ENCODE data around the gene GAS7.

GAS7 gene

DNA sequence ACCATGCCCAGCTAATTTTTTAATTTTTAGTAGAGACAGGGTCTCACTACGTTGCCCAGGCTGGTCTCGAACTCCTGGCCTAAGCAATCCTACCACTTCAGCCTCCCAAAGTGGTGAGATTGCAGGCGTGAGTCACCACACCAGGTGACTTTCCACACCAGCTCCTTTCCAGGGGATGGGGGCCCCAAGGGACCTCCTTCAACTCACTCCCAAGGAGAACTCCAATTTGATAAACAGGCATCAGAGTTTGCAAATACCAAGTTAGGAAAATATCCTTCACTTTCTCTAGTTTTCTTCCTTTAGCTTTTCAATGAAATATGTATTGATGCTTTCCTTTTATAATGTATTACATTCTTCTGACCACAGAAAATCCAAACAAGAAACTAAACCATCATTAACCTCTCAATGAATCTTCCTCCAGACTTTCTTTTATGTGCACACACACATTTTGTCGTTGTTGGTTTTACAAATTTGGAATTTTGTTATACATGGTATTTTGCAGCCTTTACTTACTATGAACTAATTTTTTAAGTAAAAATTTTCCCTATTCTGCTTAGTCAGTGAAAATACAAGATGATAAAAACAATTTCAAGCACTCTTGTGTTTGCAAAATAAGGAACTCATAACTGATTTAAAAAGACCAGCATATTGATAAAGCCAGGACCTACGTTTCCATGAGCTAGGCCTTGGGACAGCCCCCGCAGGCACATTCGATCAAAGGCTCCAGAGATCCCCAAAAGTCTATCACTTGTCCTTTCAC lies 32.0 kb downstream of the GAS7 start:
- no peaks in the 10 kb centered on the region for H3K27me3 ChIP-seq (replicated peaks in 2 of 5; ENCODE audit: control insufficient read depth in 4 of 5, insufficient read depth in 5 of 5, low read length in 4 of 5)
- no peak overlapping the region for H3K4me3 ChIP-seq (ENCODE audit: control insufficient read depth in 1 of 7, extremely low read depth in 1 of 7, insufficient read depth in 4 of 7, low read depth in 2 of 7, low read length in 6 of 7)
- peaks cover 3 to 37% (median 12%) of the 10 kb centered on the region in 4 experiments for H3K4me1 ChIP-seq (ENCODE audit: control extremely low read depth in 1 of 4, control insufficient read depth in 4 of 4, insufficient read depth in 4 of 4, low read length in 3 of 4)
- WGBS (ENCODE audit: insufficient coverage): 93% methylated on average over 6 of the region's 7 CpGs
- ChIA-PET POLR2A (no interaction called here), CTCF (interaction anchor here (0.8 to 1.4 kb wide), 2 partner anchors 11 to 47 kb away, joined by 3 read pairs; no protein-coding TSS in a partner anchor)
- no peaks in the 10 kb centered on the region for H3K36me3 ChIP-seq (ENCODE audit: control insufficient read depth in 4 of 4, insufficient read depth in 4 of 4, low read length in 3 of 4)
- DNase-seq: no peak
- H3K9me3 ChIP-seq (ENCODE audit: control extremely low read depth in 1 of 5, control insufficient read depth in 4 of 5, insufficient read depth in 2 of 5, low read depth in 1 of 5, low read length in 4 of 5): no peaks in the 10 kb centered on the region
- no peak overlapping the region for H3K27ac ChIP-seq (ENCODE audit: insufficient read depth in 1 of 2, low read depth in 1 of 2, low read length in 2 of 2, poor library complexity in 1 of 2, severe bottlenecking in 2 of 2)

- Histone ChIP-seq H3K27ac (ENCODE audit: insufficient read depth in 1 of 2, low read depth in 1 of 2, low read length in 2 of 2, poor library complexity in 1 of 2, severe bottlenecking in 2 of 2) (no peak overlapping the region), H3K36me3 (ENCODE audit: control insufficient read depth in 4 of 4, insufficient read depth in 4 of 4, low read length in 3 of 4) (no peaks in the 10 kb centered on the region), H3K4me3 (ENCODE audit: control insufficient read depth in 1 of 7, extremely low read depth in 1 of 7, insufficient read depth in 4 of 7, low read depth in 2 of 7, low read length in 6 of 7) (peak overlapping the region in 1 of 7 experiments; percentile 7), H3K4me1 (ENCODE audit: control extremely low read depth in 1 of 4, control insufficient read depth in 4 of 4, insufficient read depth in 4 of 4, low read length in 3 of 4) (peaks cover 0 to 37% (median 12%) of the 10 kb centered on the region in 4 experiments), H3K9me3 (ENCODE audit: control extremely low read depth in 1 of 5, control insufficient read depth in 4 of 5, insufficient read depth in 2 of 5, low read depth in 1 of 5, low read length in 4 of 5) (no peaks in the 10 kb centered on the region), H3K27me3 (replicated peaks in 2 of 5; ENCODE audit: control insufficient read depth in 4 of 5, insufficient read depth in 5 of 5, low read length in 4 of 5) (no peaks in the 10 kb centered on the region)
- CTCF ChIA-PET: interaction anchor here (0.6 to 1.6 kb wide), 7 partner anchors 9 to 259 kb away, joined by 3 to 5 read pairs (median 4); no protein-coding TSS in a partner anchor
- 70% methylated on average over 2 of the region's 5 CpGs for WGBS (ENCODE audit: insufficient coverage)
- peak in 1 of 3 donors; percentile 47 for DNase-seq
- POLR2A ChIA-PET: interaction anchor here (0.7 kb wide), 1 partner anchor 47 kb away, joined by 3 read pairs; no protein-coding TSS in a partner anchor
Observed at GRCh38 chr17:10162096-10162495, 36.3 kb downstream of the GAS7 start.

DNA sequence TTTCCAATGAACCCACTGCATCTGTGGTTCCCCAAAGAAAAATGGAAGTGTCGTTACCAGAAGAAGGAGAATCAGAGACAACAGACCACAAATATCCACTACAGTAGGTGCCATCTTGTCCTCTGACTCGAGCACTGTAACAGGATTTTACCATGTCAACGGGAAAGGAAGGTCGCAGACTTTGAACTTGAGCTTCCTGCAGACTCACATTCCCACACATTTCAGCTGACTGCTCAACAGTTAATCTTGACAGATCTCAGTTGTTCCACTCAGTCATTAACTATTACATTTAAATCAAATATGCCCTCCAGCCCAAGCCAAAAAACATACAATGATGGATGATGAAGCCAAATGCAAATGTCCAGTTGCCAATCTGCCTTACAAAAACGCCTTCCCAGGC lies 37.0 kb downstream of the GAS7 start:
- H3K4me1 ChIP-seq (ENCODE audit: control extremely low read depth in 1 of 4, control insufficient read depth in 4 of 4, insufficient read depth in 4 of 4, low read length in 3 of 4): peaks cover under 1 to 44% (median 19%) of the 10 kb centered on the region in 4 experiments
- ChIA-PET CTCF (interaction anchor here (1.0 to 1.6 kb wide), 2 partner anchors 10 to 44 kb away, joined by 3 read pairs; no protein-coding TSS in a partner anchor), POLR2A (no interaction called here)
- WGBS (ENCODE audit: insufficient coverage): 93% methylated on average over 5 of the region's 5 CpGs
- DNase-seq: no peak
- no peaks in the 10 kb centered on the region for H3K9me3 ChIP-seq (ENCODE audit: control extremely low read depth in 1 of 5, control insufficient read depth in 4 of 5, insufficient read depth in 2 of 5, low read depth in 1 of 5, low read length in 4 of 5)
- no peak overlapping the region for H3K4me3 ChIP-seq (ENCODE audit: control insufficient read depth in 1 of 7, extremely low read depth in 1 of 7, insufficient read depth in 4 of 7, low read depth in 2 of 7, low read length in 6 of 7)
- no peaks in the 10 kb centered on the region for H3K36me3 ChIP-seq (ENCODE audit: control insufficient read depth in 4 of 4, insufficient read depth in 4 of 4, low read length in 3 of 4)
- no peaks in the 10 kb centered on the region for H3K27me3 ChIP-seq (replicated peaks in 2 of 5; ENCODE audit: control insufficient read depth in 4 of 5, insufficient read depth in 5 of 5, low read length in 4 of 5)
- H3K27ac ChIP-seq (ENCODE audit: insufficient read depth in 1 of 2, low read depth in 1 of 2, low read length in 2 of 2, poor library complexity in 1 of 2, severe bottlenecking in 2 of 2): no peak overlapping the region

DNA sequence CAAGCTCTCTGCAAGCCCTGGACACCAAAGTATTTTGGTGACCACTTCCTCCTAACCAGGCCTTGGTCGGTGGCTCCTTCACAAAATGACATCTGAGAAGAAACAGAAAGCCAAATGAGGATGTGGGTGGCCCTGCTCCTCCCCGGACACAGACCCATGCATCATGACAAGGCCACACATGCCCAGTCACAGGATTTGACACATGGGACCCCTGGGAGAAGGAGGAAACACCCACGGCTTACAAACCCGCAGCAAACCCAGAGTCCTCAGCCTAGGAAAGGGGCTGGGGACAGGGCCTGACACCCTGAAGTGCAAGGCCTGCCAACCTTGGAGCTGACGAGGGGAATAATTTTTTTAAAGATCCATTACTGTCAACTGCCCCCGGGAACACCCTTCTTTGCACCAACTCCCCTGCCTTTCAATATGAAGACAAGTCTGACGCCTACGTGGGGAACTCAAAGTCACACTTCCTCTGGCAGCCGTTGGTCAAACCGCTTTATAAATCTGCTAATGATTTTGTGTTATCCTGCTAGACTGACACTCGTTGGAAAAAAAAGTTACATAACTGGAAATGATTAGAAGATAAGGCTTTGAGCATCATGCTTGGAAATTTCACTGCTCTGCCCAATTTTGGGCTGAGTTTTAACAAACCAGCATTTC lies 41.3 kb downstream of the GAS7 start:
- CTCF ChIA-PET: interaction anchor here (1.2 kb wide), 1 partner anchor 17 kb away, joined by 4 read pairs; no protein-coding TSS in a partner anchor
- POLR2A ChIA-PET: interaction anchor here (1.2 kb wide), 1 partner anchor 37 kb away, joined by 3 read pairs; no protein-coding TSS in a partner anchor

DNA sequence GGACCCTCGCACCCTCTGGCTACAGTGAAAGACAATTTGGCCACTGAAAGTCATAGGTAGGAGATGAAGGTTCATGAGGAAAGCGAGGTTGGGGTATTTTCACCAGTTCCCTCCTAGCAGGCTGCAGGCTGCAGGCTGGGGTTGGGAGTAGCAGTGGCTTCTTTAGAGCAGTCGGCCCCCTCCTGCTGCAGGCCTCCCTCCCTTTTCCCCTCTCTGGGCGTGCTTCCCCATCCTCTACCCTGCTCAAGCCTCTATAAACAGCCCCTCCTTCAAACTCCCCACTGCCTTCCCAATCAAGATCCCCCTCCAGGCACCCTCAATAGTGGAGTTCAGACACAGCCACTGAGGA lies 41.8 kb downstream of the GAS7 start:
- peak overlapping the region in 1 of 2 experiments; percentile 74 for H3K27ac ChIP-seq (ENCODE audit: insufficient read depth in 1 of 2, low read depth in 1 of 2, low read length in 2 of 2, poor library complexity in 1 of 2, severe bottlenecking in 2 of 2)
- H3K36me3 ChIP-seq (ENCODE audit: control insufficient read depth in 4 of 4, insufficient read depth in 4 of 4, low read length in 3 of 4): no peaks in the 10 kb centered on the region
- ChIA-PET POLR2A (interaction anchor here (1.2 kb wide), 1 partner anchor 37 kb away, joined by 3 read pairs; no protein-coding TSS in a partner anchor), CTCF (interaction anchor here (1.2 to 1.5 kb wide), 2 partner anchors 9 to 16 kb away, joined by 3 to 4 read pairs; no protein-coding TSS in a partner anchor)
- WGBS (ENCODE audit: insufficient coverage): 20% methylated on average over 4 of the region's 4 CpGs
- H3K4me3 ChIP-seq (ENCODE audit: control insufficient read depth in 1 of 7, extremely low read depth in 1 of 7, insufficient read depth in 4 of 7, low read depth in 2 of 7, low read length in 6 of 7): peak overlapping the region in 2 of 7 experiments; percentile 28 to 29
- DNase-seq: no peak
- H3K27me3 ChIP-seq (replicated peaks in 2 of 5; ENCODE audit: control insufficient read depth in 4 of 5, insufficient read depth in 5 of 5, low read length in 4 of 5): no peaks in the 10 kb centered on the region
- peaks cover 9 to 67% (median 36%) of the 10 kb centered on the region in 4 experiments for H3K4me1 ChIP-seq (ENCODE audit: control extremely low read depth in 1 of 4, control insufficient read depth in 4 of 4, insufficient read depth in 4 of 4, low read length in 3 of 4)
- no peaks in the 10 kb centered on the region for H3K9me3 ChIP-seq (ENCODE audit: control extremely low read depth in 1 of 5, control insufficient read depth in 4 of 5, insufficient read depth in 2 of 5, low read depth in 1 of 5, low read length in 4 of 5)

More for the DNA sequence above, 41.3 kb downstream of the GAS7 start:
- H3K27me3 ChIP-seq (replicated peaks in 2 of 5; ENCODE audit: control insufficient read depth in 4 of 5, insufficient read depth in 5 of 5, low read length in 4 of 5): no peaks in the 10 kb centered on the region
- H3K9me3 ChIP-seq (ENCODE audit: control extremely low read depth in 1 of 5, control insufficient read depth in 4 of 5, insufficient read depth in 2 of 5, low read depth in 1 of 5, low read length in 4 of 5): no peaks in the 10 kb centered on the region
- peak overlapping the region in 2 of 7 experiments; percentile 33 to 42 for H3K4me3 ChIP-seq (ENCODE audit: control insufficient read depth in 1 of 7, extremely low read depth in 1 of 7, insufficient read depth in 4 of 7, low read depth in 2 of 7, low read length in 6 of 7)
- peaks cover 9 to 65% (median 33%) of the 10 kb centered on the region in 4 experiments for H3K4me1 ChIP-seq (ENCODE audit: control extremely low read depth in 1 of 4, control insufficient read depth in 4 of 4, insufficient read depth in 4 of 4, low read length in 3 of 4)
- H3K36me3 ChIP-seq (ENCODE audit: control insufficient read depth in 4 of 4, insufficient read depth in 4 of 4, low read length in 3 of 4): no peaks in the 10 kb centered on the region
- peak overlapping the region; percentile 61 to 74 for H3K27ac ChIP-seq (ENCODE audit: insufficient read depth in 1 of 2, low read depth in 1 of 2, low read length in 2 of 2, poor library complexity in 1 of 2, severe bottlenecking in 2 of 2)
- peak; percentile 85 to 99 (median 98) for DNase-seq
- under 1% methylated on average over 10 of the region's 11 CpGs for WGBS (ENCODE audit: insufficient coverage)

- no peaks in the 10 kb centered on the region for H3K27me3 ChIP-seq (replicated peaks in 2 of 5; ENCODE audit: control insufficient read depth in 4 of 5, insufficient read depth in 5 of 5, low read length in 4 of 5)
- H3K36me3 ChIP-seq (ENCODE audit: control insufficient read depth in 4 of 4, insufficient read depth in 4 of 4, low read length in 3 of 4): no peaks in the 10 kb centered on the region
- WGBS (ENCODE audit: insufficient coverage): 96% methylated on average over 4 of the region's 4 CpGs
- no peaks in the 10 kb centered on the region for H3K9me3 ChIP-seq (ENCODE audit: control extremely low read depth in 1 of 5, control insufficient read depth in 4 of 5, insufficient read depth in 2 of 5, low read depth in 1 of 5, low read length in 4 of 5)
- H3K4me3 ChIP-seq (ENCODE audit: control insufficient read depth in 1 of 7, extremely low read depth in 1 of 7, insufficient read depth in 4 of 7, low read depth in 2 of 7, low read length in 6 of 7): peak overlapping the region in 1 of 7 experiments; percentile 11
- no peak for DNase-seq
- ChIA-PET CTCF (interaction anchor here (0.8 to 1.5 kb wide), 4 partner anchors 9 to 167 kb away, joined by 3 to 4 read pairs (median 4); no protein-coding TSS in a partner anchor), POLR2A (interaction anchor here (1.2 kb wide), 1 partner anchor 36 kb away, joined by 3 read pairs; no protein-coding TSS in a partner anchor)
- H3K27ac ChIP-seq (ENCODE audit: insufficient read depth in 1 of 2, low read depth in 1 of 2, low read length in 2 of 2, poor library complexity in 1 of 2, severe bottlenecking in 2 of 2): peak overlapping the region in 1 of 2 experiments; percentile 74
- peaks cover 14 to 67% (median 41%) of the 10 kb centered on the region in 4 experiments for H3K4me1 ChIP-seq (ENCODE audit: control extremely low read depth in 1 of 4, control insufficient read depth in 4 of 4, insufficient read depth in 4 of 4, low read length in 3 of 4)
Observed at GRCh38 chr17:10156077-10156435, 42.4 kb downstream of the GAS7 start.
